Mesendoderm (in vitro differentiated cells): ENCODE results near the gene KLF15.

Experiments used
- DNase-seq: peaks from one replicate; pipeline ENCODE4 v3.0.0; 2013
- H2AK5ac ChIP-seq: 2 replicates; pipeline ENCODE4 v1.6.1; 2013; ENCODE audit warnings: low read length, inconsistent platforms
- H2BK120ac ChIP-seq: 2 replicates; pipeline ENCODE4 v1.6.1; 2013; ENCODE audit warnings: low read depth, mild to moderate bottlenecking, low read length, moderate library complexity, mixed read lengths
- H2BK15ac ChIP-seq: replicated peaks from 2 replicates; pipeline ENCODE4 v1.6.1; 2013; ENCODE audit warnings: low read depth, mild to moderate bottlenecking, moderate library complexity
- H2BK5ac ChIP-seq: 2 replicates; pipeline ENCODE4 v1.6.1; 2013; ENCODE audit warnings: low read length, inconsistent platforms
- H3K18ac ChIP-seq: 2 replicates; pipeline ENCODE4 v1.6.1; 2013; ENCODE audit warnings: mild to moderate bottlenecking, low read length, mixed read lengths
- H3K23ac ChIP-seq: one replicate; pipeline ENCODE4 v1.6.1; 2013; ENCODE audit warnings: low read length
- H3K27ac ChIP-seq: 2 replicates; pipeline ENCODE4 v1.5.1; 2013; ENCODE audit warnings: low read depth, mild to moderate bottlenecking, inconsistent platforms, low read length, moderate library complexity
- H3K27me3 ChIP-seq: 2 replicates; pipeline ENCODE4 v1.6.1; 2013; ENCODE audit warnings: low read length, control low read depth, mild to moderate bottlenecking, inconsistent platforms; ENCODE audit not compliant: insufficient read depth, poor library complexity
- H3K36me3 ChIP-seq: 2 replicates; pipeline ENCODE4 v1.6.1; 2013; ENCODE audit warnings: low read length, inconsistent platforms; ENCODE audit not compliant: control insufficient read depth, insufficient read depth
- H3K4ac ChIP-seq: one replicate; pipeline ENCODE4 v1.6.1; 2013; ENCODE audit warnings: low read depth, mild to moderate bottlenecking, low read length, moderate library complexity
- H3K4me1 ChIP-seq: 2 replicates; pipeline ENCODE4 v1.6.1; 2013; ENCODE audit warnings: low read depth, low read length, inconsistent platforms; ENCODE audit not compliant: control insufficient read depth
- H3K4me2 ChIP-seq: 2 replicates; pipeline ENCODE4 v1.6.1; 2013; ENCODE audit warnings: low read length
- H3K4me3 ChIP-seq: 2 replicates; pipeline ENCODE4 v1.5.1; 2013; ENCODE audit warnings: mild to moderate bottlenecking, low read length
- H3K56ac ChIP-seq: one replicate; pipeline ENCODE4 v1.6.1; 2013; ENCODE audit warnings: low read length
- H3K79me1 ChIP-seq: 2 replicates; pipeline ENCODE4 v1.6.1; 2013; ENCODE audit warnings: low read length, inconsistent platforms
- H3K79me2 ChIP-seq: 2 replicates; pipeline ENCODE4 v1.6.1; 2013; ENCODE audit warnings: mild to moderate bottlenecking, low read length; ENCODE audit not compliant: control insufficient read depth, insufficient read depth
- H3K9ac ChIP-seq: 2 replicates; pipeline ENCODE4 v1.6.1; 2013; ENCODE audit warnings: low read length, inconsistent platforms
- H4K5ac ChIP-seq: one replicate; pipeline ENCODE4 v1.6.1; 2013; ENCODE audit warnings: low read length
- H4K8ac ChIP-seq: one replicate; pipeline ENCODE4 v1.6.1; 2013; ENCODE audit warnings: low read depth, mild to moderate bottlenecking, control low read depth, low read length, moderate library complexity
- WGBS: extraction: QIAGEN DNeasy Blood & Tissue Kit; methylation state at CpG from one replicate; pipeline ENCODE4 v1.1.7; 2013; ENCODE audit warnings: low lambda C conversion rate, missing lambda C conversion rate; ENCODE audit not compliant: insufficient coverage; ENCODE audit errors: extremely low coverage; 5-methylcytosine and 5-hydroxymethylcytosine counted together

KLF15 gene

GRCh38 chr3:126380011-126380768, 23.0 kb upstream of the KLF15 start:
- Histone ChIP-seq H3K79me2 (no peaks in the 10 kb centered on the region), H3K27ac (no peak overlapping the region), H2BK120ac (no peak overlapping the region), H3K27me3 (no peaks in the 10 kb centered on the region), H3K36me3 (no peaks in the 10 kb centered on the region), H4K5ac (no peak overlapping the region), H3K79me1 (no peaks in the 10 kb centered on the region), H3K4ac (no peak overlapping the region), H3K56ac (no peak overlapping the region), H3K4me3 (no peak overlapping the region), H4K8ac (no peak overlapping the region), H2BK5ac (no peak overlapping the region), H3K9ac (no peak overlapping the region), H2BK15ac (no peak overlapping the region), H3K4me2 (no peak overlapping the region), H3K23ac (no peak overlapping the region), H3K18ac (no peak overlapping the region), H2AK5ac (no peak overlapping the region), H3K4me1 (no peaks in the 10 kb centered on the region)
- DNase-seq: no peak
- no CpG with 5 or more reads among the region's 17 CpGs for WGBS

- WGBS: no CpG with 5 or more reads among the region's 6 CpGs
- no peak overlapping the region for H4K5ac ChIP-seq
These were observed 21.1 kb upstream of the KLF15 start for GRCh38 chr3:126378341-126378751.

GRCh38 chr3:126377211-126377610, 20.0 kb upstream of the KLF15 start:
- Histone ChIP-seq H4K8ac (no peak overlapping the region), H3K9ac (no peak overlapping the region), H3K4me1 (no peaks in the 10 kb centered on the region), H2BK5ac (no peak overlapping the region), H2AK5ac (no peak overlapping the region), H3K18ac (no peak overlapping the region), H2BK15ac (no peak overlapping the region), H3K4me2 (no peak overlapping the region), H3K79me1 (no peaks in the 10 kb centered on the region), H3K36me3 (no peaks in the 10 kb centered on the region), H3K4me3 (no peak overlapping the region), H2BK120ac (no peak overlapping the region), H3K79me2 (no peaks in the 10 kb centered on the region), H3K27ac (no peak overlapping the region), H3K27me3 (no peaks in the 10 kb centered on the region), H3K23ac (no peak overlapping the region), H3K4ac (no peak overlapping the region), H3K56ac (no peak overlapping the region), H4K5ac (no peak overlapping the region)
- WGBS: no CpG with 5 or more reads among the region's 3 CpGs
- no peak for DNase-seq

More at GRCh38 chr3:126378341-126378751, 21.1 kb upstream of the KLF15 start:
- H3K4me1 ChIP-seq: no peaks in the 10 kb centered on the region
- no peaks in the 10 kb centered on the region for H3K79me2 ChIP-seq
- H2AK5ac ChIP-seq: no peak overlapping the region
- H2BK5ac ChIP-seq: no peak overlapping the region
- H3K4me2 ChIP-seq: no peak overlapping the region
- H3K27ac ChIP-seq: no peak overlapping the region
- H3K36me3 ChIP-seq: no peaks in the 10 kb centered on the region
- no peak overlapping the region for H3K4ac ChIP-seq
- H3K79me1 ChIP-seq: no peaks in the 10 kb centered on the region
- H2BK120ac ChIP-seq: no peak overlapping the region
- no peak overlapping the region for H4K8ac ChIP-seq
- H3K18ac ChIP-seq: no peak overlapping the region
- H3K27me3 ChIP-seq: no peaks in the 10 kb centered on the region
- no peak for DNase-seq
- H3K4me3 ChIP-seq: no peak overlapping the region
- H2BK15ac ChIP-seq: no peak overlapping the region
- no peak overlapping the region for H3K9ac ChIP-seq
- no peak overlapping the region for H3K56ac ChIP-seq
- no peak overlapping the region for H3K23ac ChIP-seq

GRCh38 chr3:126376444-126376843, 19.2 kb upstream of the KLF15 start:
- no peaks in the 10 kb centered on the region for H3K79me1 ChIP-seq
- no peaks in the 10 kb centered on the region for H3K4me1 ChIP-seq
- no peak overlapping the region for H2BK120ac ChIP-seq
- WGBS: no CpG with 5 or more reads among the region's 3 CpGs
- H3K18ac ChIP-seq: no peak overlapping the region
- H3K23ac ChIP-seq: no peak overlapping the region
- H4K8ac ChIP-seq: no peak overlapping the region
- H3K27ac ChIP-seq: no peak overlapping the region
- H3K36me3 ChIP-seq: no peaks in the 10 kb centered on the region
- no peak overlapping the region for H3K4ac ChIP-seq
- no peaks in the 10 kb centered on the region for H3K79me2 ChIP-seq
- H2BK5ac ChIP-seq: no peak overlapping the region
- no peak overlapping the region for H4K5ac ChIP-seq
- H3K4me2 ChIP-seq: no peak overlapping the region
- H2BK15ac ChIP-seq: no peak overlapping the region
- H3K27me3 ChIP-seq: no peaks in the 10 kb centered on the region
- no peak overlapping the region for H3K56ac ChIP-seq
- H3K4me3 ChIP-seq: no peak overlapping the region
- H3K9ac ChIP-seq: no peak overlapping the region
- H2AK5ac ChIP-seq: no peak overlapping the region
- no peak for DNase-seq

- Histone ChIP-seq H3K79me1 (no peaks in the 10 kb centered on the region), H2BK120ac (no peak overlapping the region), H4K8ac (no peak overlapping the region), H3K27ac (no peak overlapping the region), H4K5ac (no peak overlapping the region), H2BK5ac (no peak overlapping the region), H3K27me3 (no peaks in the 10 kb centered on the region), H3K4me3 (no peak overlapping the region), H3K4ac (no peak overlapping the region), H3K56ac (no peak overlapping the region), H2BK15ac (no peak overlapping the region), H3K4me2 (no peak overlapping the region), H3K4me1 (no peaks in the 10 kb centered on the region), H3K36me3 (no peaks in the 10 kb centered on the region), H2AK5ac (no peak overlapping the region), H3K23ac (no peak overlapping the region), H3K18ac (no peak overlapping the region), H3K79me2 (no peaks in the 10 kb centered on the region), H3K9ac (no peak overlapping the region)
- no CpG with 5 or more reads among the region's 13 CpGs for WGBS
- DNase-seq: no peak
These were observed 18.7 kb upstream of the KLF15 start for GRCh38 chr3:126375835-126376331.
